Transverse colon (tissue), 4 donors: ENCODE results near the gene PLAU. TPM values are rescaled to one million over a fixed set of nuclear protein-coding genes. Genes with fewer than 3 reads are reported as not detected.

Experiments used
- DNase-seq: peaks from one replicate; pipeline ENCODE4 v3.0.0-alpha.2; 2019
- H3K27ac ChIP-seq, 4 donors: fragments of 200-600 bp; sonication (generic); 2 replicates each; pipeline ENCODE4 v1.5.1; 2016 to 2018; ENCODE audit warnings: inconsistent platforms in 4 of 4
- H3K27me3 ChIP-seq: fragments of 200-600 bp; sonication (generic); 2 replicates; pipeline ENCODE4 v1.5.1; 2017; ENCODE audit warnings: inconsistent platforms
- H3K36me3 ChIP-seq, 4 donors: fragments of 200-600 bp; sonication (generic); 2 replicates each; pipeline ENCODE4 v1.5.1; 2017 to 2019; ENCODE audit warnings: inconsistent platforms in 4 of 4
- H3K4me1 ChIP-seq, 4 donors: fragments of 200-600 bp; sonication (generic); 2 replicates each; pipeline ENCODE4 v1.5.1; 2017 to 2020; ENCODE audit warnings: inconsistent platforms in 4 of 4
- H3K4me3 ChIP-seq, 4 donors: fragments of 200-600 bp; sonication (generic); 1 replicate in 1 of 4; 2 replicates in 3 of 4; pipeline versions ENCODE4 v1.5.1 to v1.6.1; 2017 to 2019; ENCODE audit warnings: inconsistent platforms in 4 of 4
- H3K9me3 ChIP-seq, 2 donors: fragments of 200-600 bp; sonication (generic); 2 replicates each; pipeline ENCODE4 v1.5.1; 2017 to 2019; ENCODE audit warnings: inconsistent platforms in 2 of 2
- EP300 ChIP-seq: sonication (generic); formaldehyde crosslinking; IDR thresholded peaks from one replicate; pipeline ENCODE4 v1.6.1; 2017; ENCODE audit warnings: antibody characterized with exemption, low read depth
- POLR2A ChIP-seq: fragments of 450-650 bp; IDR thresholded peaks from one replicate; pipeline ENCODE4 v1.6.1; 2016; ENCODE audit warnings: antibody characterized with exemption, mild to moderate bottlenecking, moderate library complexity
- POLR2AphosphoS5 ChIP-seq, 3 donors: sonication (generic); formaldehyde crosslinking; IDR thresholded peaks; one replicate each; pipeline ENCODE4 v1.6.1; 2016; ENCODE audit warnings: antibody characterized with exemption in 3 of 3
- WGBS, 2 donors: methylation state at CpG; one replicate each; pipeline ENCODE4 v1.1.5; 2018; ENCODE audit warnings: low coverage in 1 of 2; 5-methylcytosine and 5-hydroxymethylcytosine counted together
- in situ Hi-C, 4 donors: fragments of 200-750 bp; cut with MboI; loops; one replicate each; pipeline versions ENCODE4 v1.15.0 to v1.15.1; 2017; ENCODE audit warnings: low sequenced_read_pairs in 3 of 4, low pct_ligation_motif_present in 1 of 4, low pct_unique_long_range_greater_than_20kb in 1 of 4
- intact Hi-C: fragments of 100-400 bp; cut with DNase I; formaldehyde crosslinking; loops from one replicate; pipeline ENCODE4 v1.15.1; 2023; ENCODE audit warnings: low total_unique reads
- total RNA-seq, 4 donors: library from RNA; depleted of rRNA; stranded (reverse); fragments of >200 nt; gene quantifications; one replicate each; pipeline ENCODE4 v1.1.0, GENCODE V29; 2016
- TF ChIP-seq, protein P1 (sequence below), 5 experiments: fragments of 200-600 bp in 3 of 5; fragments of 450-650 bp in 2 of 5; sonication (generic) in 3 of 5; IDR thresholded peaks; 1 replicate in 2 of 5; 2 replicates in 3 of 5; pipeline ENCODE4 v1.5.1; 2016 to 2017; ENCODE audit warnings: antibody characterized with exemption in 5 of 5, inconsistent platforms in 3 of 5, mild to moderate bottlenecking in 2 of 5, moderate library complexity in 1 of 5

PLAU gene
- total RNA-seq, 4 donors from 2014 or later, result 0.75 to 8.0 (median 2.3) TPM

DNA sequence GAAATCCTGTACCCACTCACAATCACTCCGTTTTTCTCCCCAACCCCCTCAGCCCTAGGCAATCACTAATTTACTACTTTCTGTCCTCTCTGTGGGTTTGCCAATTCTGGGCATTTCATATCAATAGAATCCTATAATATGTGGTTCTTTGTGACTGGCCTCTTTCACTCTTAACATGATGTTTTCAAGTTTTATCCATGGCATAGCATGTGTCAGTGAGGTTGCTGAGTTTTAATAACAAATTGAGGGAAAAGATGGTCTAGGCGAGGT is 11.9 kb downstream of the PLAU start:
- in situ Hi-C loops, result no loop called here
- H3K4me1 ChIP-seq, result peaks cover 0 to 7% (median 0%) of the 10 kb centered on the region in 4 donors

GRCh38 chr10:73923935-73924598 is 13.1 kb downstream of the PLAU start:
- no peak for DNase-seq
- peaks cover 0 to 7% (median 0%) of the 10 kb centered on the region in 4 donors for H3K4me1 ChIP-seq
- in situ Hi-C loops, result no loop called here
- H3K9me3 ChIP-seq, result no peaks in the 10 kb centered on the region
- no peak overlapping the region for H3K27ac ChIP-seq
- H3K36me3 ChIP-seq, result no peaks in the 10 kb centered on the region
- 73 to 89% methylated on average over 1 to 4 of the region's 4 CpGs for whole genome bisulfite sequencing, 2 donors
- TF ChIP-seq EP300, result no peak
- TF ChIP-seq POLR2A, result no peak
- TF ChIP-seq, protein P1, sequence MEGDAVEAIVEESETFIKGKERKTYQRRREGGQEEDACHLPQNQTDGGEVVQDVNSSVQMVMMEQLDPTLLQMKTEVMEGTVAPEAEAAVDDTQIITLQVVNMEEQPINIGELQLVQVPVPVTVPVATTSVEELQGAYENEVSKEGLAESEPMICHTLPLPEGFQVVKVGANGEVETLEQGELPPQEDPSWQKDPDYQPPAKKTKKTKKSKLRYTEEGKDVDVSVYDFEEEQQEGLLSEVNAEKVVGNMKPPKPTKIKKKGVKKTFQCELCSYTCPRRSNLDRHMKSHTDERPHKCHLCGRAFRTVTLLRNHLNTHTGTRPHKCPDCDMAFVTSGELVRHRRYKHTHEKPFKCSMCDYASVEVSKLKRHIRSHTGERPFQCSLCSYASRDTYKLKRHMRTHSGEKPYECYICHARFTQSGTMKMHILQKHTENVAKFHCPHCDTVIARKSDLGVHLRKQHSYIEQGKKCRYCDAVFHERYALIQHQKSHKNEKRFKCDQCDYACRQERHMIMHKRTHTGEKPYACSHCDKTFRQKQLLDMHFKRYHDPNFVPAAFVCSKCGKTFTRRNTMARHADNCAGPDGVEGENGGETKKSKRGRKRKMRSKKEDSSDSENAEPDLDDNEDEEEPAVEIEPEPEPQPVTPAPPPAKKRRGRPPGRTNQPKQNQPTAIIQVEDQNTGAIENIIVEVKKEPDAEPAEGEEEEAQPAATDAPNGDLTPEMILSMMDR (IDR thresholded peaks at IDR 0.05), result no peak
- TF ChIP-seq POLR2AphosphoS5 (IDR thresholded peaks at IDR 0.05), result no peak
- intact Hi-C loops, result no loop called here
- no peak overlapping the region for H3K4me3 ChIP-seq
- no peaks in the 10 kb centered on the region for H3K27me3 ChIP-seq

More for the DNA sequence above, 11.9 kb downstream of the PLAU start:
- no peaks in the 10 kb centered on the region for H3K36me3 ChIP-seq
- H3K9me3 ChIP-seq, result no peaks in the 10 kb centered on the region
- intact Hi-C loops, result no loop called here
- DNase-seq, result no peak
- 88 to 92% methylated on average over 1 to 2 of the region's 2 CpGs for WGBS, 2 donors
- H3K4me3 ChIP-seq, result no peak overlapping the region
- TF ChIP-seq, protein P1 (IDR thresholded peaks at IDR 0.05), result no peak
- TF ChIP-seq EP300 (no peak), POLR2A (no peak), POLR2AphosphoS5 (IDR thresholded peaks at IDR 0.05) (no peak)
- no peaks in the 10 kb centered on the region for H3K27me3 ChIP-seq
- no peak overlapping the region for H3K27ac ChIP-seq

GRCh38 chr10:73924935-73925334 is 14.0 kb downstream of the PLAU start:
- H3K27me3 ChIP-seq, result no peaks in the 10 kb centered on the region
- H3K9me3 ChIP-seq, result no peaks in the 10 kb centered on the region
- no peak overlapping the region for H3K27ac ChIP-seq
- in situ Hi-C loops, result no loop called here
- TF ChIP-seq, protein P1 (IDR thresholded peaks at IDR 0.05), result no peak
- TF ChIP-seq POLR2AphosphoS5 (IDR thresholded peaks at IDR 0.05) (no peak), POLR2A (no peak), EP300 (no peak)
- WGBS, 2 donors, result 100% methylated on average over 1 of the region's 1 CpG
- no peak for DNase-seq
- H3K36me3 ChIP-seq, result no peaks in the 10 kb centered on the region
- no peak overlapping the region for H3K4me3 ChIP-seq
- intact Hi-C loops, result no loop called here
- peaks cover 0 to 4% (median 0%) of the 10 kb centered on the region in 4 donors for H3K4me1 ChIP-seq

DNA sequence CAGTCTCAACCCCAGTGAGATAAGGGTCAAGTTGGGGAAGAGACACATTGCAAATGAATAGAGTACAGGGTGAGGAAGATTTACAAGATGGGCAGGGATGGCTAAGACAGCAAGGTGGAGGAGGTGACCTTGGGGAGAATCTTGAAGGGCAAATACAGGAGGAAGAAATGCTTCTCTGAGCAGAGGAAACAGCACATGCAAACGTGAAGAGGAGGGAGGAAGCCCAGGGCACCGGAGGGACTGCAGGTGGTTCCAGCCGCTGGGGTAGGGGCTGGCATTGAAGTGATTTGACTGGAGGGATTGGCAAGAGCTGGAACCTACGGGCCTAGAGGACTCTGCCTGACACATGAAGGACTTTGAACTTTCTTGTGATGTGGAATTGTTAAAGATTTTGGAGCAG is 14.6 kb downstream of the PLAU start:
- in situ Hi-C loops, result no loop called here
- H3K27ac ChIP-seq, result no peak overlapping the region
- 73 to 76% methylated on average over 3 to 4 of the region's 4 CpGs for WGBS, 2 donors
- intact Hi-C loops, result no loop called here
- TF ChIP-seq EP300 (no peak), POLR2AphosphoS5 (IDR thresholded peaks at IDR 0.05) (no peak), POLR2A (no peak)
- TF ChIP-seq, protein P1 (IDR thresholded peaks at IDR 0.05), result no peak
- no peak for DNase-seq
- no peaks in the 10 kb centered on the region for H3K36me3 ChIP-seq
- H3K9me3 ChIP-seq, result no peaks in the 10 kb centered on the region
- no peaks in the 10 kb centered on the region for H3K27me3 ChIP-seq
- H3K4me3 ChIP-seq, result no peak overlapping the region
- H3K4me1 ChIP-seq, result no peaks in the 10 kb centered on the region
